Activated T-helper 2 cell treated with anti-CD3 and anti-CD28 coated beads, Interferon-gamma antibody, Interleukin-2, Interleukin-4, amounts not matched to agents 10 μg/mL and 5 μg/mL and 100 μg/mL, durations not matched to agents 14 hours and 24 hours and 36 hours (primary cell): Measurements from ENCODE around the gene VCL. TPM values are rescaled to one million over a fixed set of nuclear protein-coding genes. Genes with fewer than 3 reads are reported as not detected.

ENCODE experiments used
- total RNA-seq: library from RNA; stranded (reverse); gene quantifications from 2 replicates; pipeline ENCODE4 v1.2.3, GENCODE V29; 2022

The VCL gene
- total RNA-seq, 1 donor from 2014 or later: 24.4 TPM

Other genes with a start within 250 kb of the VCL start
- gene CHCHD1, start 216.1 kb upstream of the VCL start, total RNA-seq: 33.0 and 35.2 TPM in 2 replicates
- gene ZSWIM8, start 212.5 kb upstream of the VCL start, total RNA-seq: 50.0 and 55.3 TPM in 2 replicates
- gene NDST2, start 186.5 kb upstream of the VCL start, total RNA-seq: 46.5 and 46.9 TPM in 2 replicates
- 25.8 and 26.4 TPM in 2 replicates for gene CAMK2G, start 123.6 kb upstream of the VCL start, total RNA-seq
- gene PLAU, start 87.0 kb upstream of the VCL start, total RNA-seq: 1.7 and 1.8 TPM in 2 replicates
- gene AP3M1, start 152.7 kb downstream of the VCL start, total RNA-seq: 46.0 and 46.9 TPM in 2 replicates
- 64.2 and 64.5 TPM in 2 replicates for gene ADK, start 153.1 kb downstream of the VCL start, total RNA-seq